Mononuclear cell (primary cell): Measurements from ENCODE around the gene TMEM106C. TPM values are rescaled to one million over a fixed set of nuclear protein-coding genes. Genes with fewer than 3 reads are reported as not detected.
"Not testable (repeated sequence)": the region's sequence is repeated elsewhere in the genome, so short reads cannot be mapped to it uniquely, and the experiment has no call there.

Source experiments
- H3K27me3 ChIP-seq: 2 replicates; pipeline ENCODE4 v1.6.0; 2011; ENCODE audit warnings: low read length, control low read depth; ENCODE audit not compliant: insufficient read depth
- H3K4me1 ChIP-seq: 2 replicates; pipeline ENCODE4 v1.5.1; 2011; ENCODE audit warnings: mild to moderate bottlenecking, low read length, control low read depth; ENCODE audit not compliant: insufficient read depth
- H3K4me3 ChIP-seq: 2 replicates; pipeline ENCODE4 v1.5.1; 2011; ENCODE audit warnings: mild to moderate bottlenecking, low read length, moderate library complexity
- H3K9me3 ChIP-seq: 2 replicates; pipeline ENCODE4 v1.5.1; 2011; ENCODE audit warnings: low read depth, mild to moderate bottlenecking, control low read depth, low read length
- total RNA-seq: library from RNA; depleted of rRNA; stranded (reverse); fragments of >200 nt; gene quantifications from one replicate; pipeline ENCODE4 v1.2.3, GENCODE V29; 2012

Gene TMEM106C
- total RNA-seq, 1 donor: 17.3 TPM

DNA sequence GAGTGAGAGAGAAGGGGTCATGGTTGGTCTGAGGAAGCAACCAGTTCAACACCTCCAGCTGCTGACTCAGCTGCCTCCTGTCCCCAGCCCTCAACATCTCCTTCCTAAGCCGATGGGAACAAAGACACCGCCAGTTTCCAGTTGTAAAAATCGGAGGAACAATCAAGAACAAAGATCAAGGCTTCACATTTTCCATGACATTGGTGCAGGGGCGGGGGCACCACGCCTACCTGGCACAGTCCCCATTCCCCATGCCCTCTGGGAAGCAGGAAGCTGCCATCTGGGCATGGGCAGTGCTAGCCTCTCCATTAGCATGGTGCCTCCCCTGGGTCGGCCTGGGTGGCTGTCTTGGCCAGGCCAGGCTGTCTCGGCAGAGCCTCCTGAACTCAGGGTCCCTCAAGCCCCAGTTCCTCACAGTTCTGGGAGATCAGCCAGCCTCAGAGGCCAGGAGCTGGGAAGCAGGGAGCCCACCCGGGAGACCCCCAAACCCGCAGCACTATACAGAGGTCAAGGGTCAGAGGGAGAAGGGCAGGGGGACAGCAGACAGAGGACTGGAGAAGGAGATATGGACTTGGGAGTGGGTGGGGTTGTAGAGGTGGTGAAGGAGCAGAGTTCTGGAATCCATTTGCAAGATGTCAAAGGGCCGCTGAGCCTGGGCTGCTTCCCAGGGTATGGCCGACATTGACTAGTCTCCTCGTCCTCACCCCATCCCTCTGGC is 19.6 kb upstream of the TMEM106C start:
- H3K4me3 ChIP-seq: no peak overlapping the region
- H3K9me3 ChIP-seq: no peaks in the 10 kb centered on the region
- peaks cover 12% of the 10 kb centered on the region for H3K4me1 ChIP-seq
- H3K27me3 ChIP-seq: no peaks in the 10 kb centered on the region

DNA sequence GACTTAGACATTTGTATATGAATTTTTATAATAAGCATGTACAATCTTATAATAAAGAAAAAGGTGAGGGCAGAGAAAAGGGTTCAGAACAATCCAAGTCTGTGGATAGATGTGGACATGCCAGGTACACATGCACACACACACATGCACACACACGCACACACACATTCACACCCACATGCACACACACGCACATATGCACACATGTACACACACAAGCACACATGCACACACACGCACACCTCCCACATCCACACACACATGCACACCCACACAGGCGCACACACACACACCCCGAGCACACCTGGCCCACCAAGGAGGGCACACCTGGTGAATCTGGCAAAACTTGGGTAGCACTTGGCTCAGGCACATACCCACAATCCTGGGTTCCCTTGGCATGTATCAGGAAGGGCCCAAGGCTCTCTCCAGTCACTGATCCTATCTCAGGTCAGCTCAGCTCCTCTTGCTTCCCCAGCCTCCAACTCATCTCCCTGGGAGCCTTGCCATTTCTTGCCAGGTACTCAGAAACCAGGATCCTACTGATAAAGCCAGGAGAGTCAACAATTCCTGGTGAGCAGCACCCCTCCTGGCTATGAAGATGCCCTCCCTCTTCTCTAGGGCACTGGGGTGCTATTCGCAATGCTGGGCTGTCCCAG is 18.6 kb upstream of the TMEM106C start:
- no peaks in the 10 kb centered on the region for H3K27me3 ChIP-seq
- H3K9me3 ChIP-seq: no peaks in the 10 kb centered on the region
- H3K4me3 ChIP-seq: no peak overlapping the region
- H3K4me1 ChIP-seq: peaks cover 12% of the 10 kb centered on the region

DNA sequence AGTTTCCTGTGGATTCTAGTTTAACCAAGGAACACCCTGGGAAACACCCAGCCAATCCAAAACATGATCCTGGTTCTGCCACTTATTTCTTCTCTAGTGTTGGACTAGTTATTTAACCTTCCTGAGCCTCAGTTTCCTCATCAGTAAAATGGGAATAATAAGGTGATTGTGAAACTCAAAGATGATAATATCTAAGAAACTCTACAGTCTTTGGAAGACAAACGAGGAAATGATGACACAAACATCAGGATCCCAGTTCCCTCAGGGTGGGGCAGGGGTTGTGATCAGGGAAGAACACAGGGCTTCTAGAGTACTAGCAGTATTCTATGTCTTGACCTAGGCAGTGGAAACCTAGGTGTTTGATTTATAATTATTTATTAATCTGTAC is 18.1 kb upstream of the TMEM106C start:
- peaks cover 12% of the 10 kb centered on the region for H3K4me1 ChIP-seq
- no peak overlapping the region for H3K4me3 ChIP-seq
- no peaks in the 10 kb centered on the region for H3K27me3 ChIP-seq
- no peaks in the 10 kb centered on the region for H3K9me3 ChIP-seq

DNA sequence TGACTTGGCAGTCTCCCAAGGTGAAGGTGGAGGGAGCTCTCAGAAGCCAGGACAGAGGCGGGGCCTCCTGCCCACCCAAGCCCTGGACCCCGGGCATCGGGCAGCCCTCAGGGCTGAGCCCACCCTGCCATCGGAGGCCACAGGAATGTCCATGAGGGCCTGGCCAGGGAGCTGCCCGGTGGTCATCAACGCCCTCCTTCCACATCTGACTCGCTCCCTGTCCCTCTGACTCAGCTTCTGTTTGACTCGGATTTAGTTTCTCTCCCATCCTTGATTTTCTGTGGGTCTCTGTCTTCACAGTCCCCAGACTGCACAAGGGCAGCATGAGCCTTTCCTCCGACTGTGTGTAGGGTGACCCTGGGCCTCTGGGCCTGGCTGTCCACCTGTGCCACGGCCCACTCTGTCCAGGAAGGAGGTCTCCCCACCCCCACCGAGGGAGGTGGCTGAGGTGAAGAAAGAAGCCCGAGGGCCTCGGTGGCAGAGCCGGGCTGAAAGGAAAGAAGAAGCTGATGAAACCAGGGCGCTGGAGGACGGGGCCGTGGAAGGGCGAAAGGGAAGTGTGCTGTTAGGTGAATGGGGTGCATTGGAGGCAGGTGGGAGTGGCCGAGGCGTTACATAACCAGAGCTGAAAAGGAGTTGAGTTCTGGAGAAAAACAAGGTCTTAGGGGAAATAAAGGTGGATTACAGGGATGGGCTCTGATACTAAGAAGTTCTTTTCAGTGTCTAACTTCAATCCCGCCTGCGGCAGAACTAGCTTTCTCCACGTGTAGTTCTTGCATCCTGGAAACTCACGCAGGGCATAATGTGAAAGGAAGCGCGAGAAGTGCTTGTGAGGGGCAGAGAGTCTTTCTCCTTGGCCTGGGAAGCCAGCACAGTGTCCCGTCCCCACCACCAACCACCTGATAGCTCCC is 16.7 kb upstream of the TMEM106C start:
- H3K4me1 ChIP-seq: peaks cover 12% of the 10 kb centered on the region
- no peak overlapping the region for H3K4me3 ChIP-seq
- H3K9me3 ChIP-seq: no peaks in the 10 kb centered on the region
- H3K27me3 ChIP-seq: no peaks in the 10 kb centered on the region

GRCh38 chr12:47947341-47947740 is 16.1 kb upstream of the TMEM106C start:
- Histone ChIP-seq H3K4me1 (peaks cover 12% of the 10 kb centered on the region), H3K9me3 (no peaks in the 10 kb centered on the region), H3K27me3 (no peaks in the 10 kb centered on the region), H3K4me3 (no peak overlapping the region)

GRCh38 chr12:47949441-47950341 is 13.7 kb upstream of the TMEM106C start:
- Histone ChIP-seq H3K9me3 (no peaks in the 10 kb centered on the region), H3K4me1 (peaks cover 12% of the 10 kb centered on the region), H3K4me3 (no peak overlapping the region), H3K27me3 (no peaks in the 10 kb centered on the region)

- Histone ChIP-seq H3K9me3 (no peaks in the 10 kb centered on the region), H3K4me3 (no peak overlapping the region), H3K4me1 (peaks cover 12% of the 10 kb centered on the region), H3K27me3 (no peaks in the 10 kb centered on the region)
Observed at GRCh38 chr12:47950856-47951468, 12.4 kb upstream of the TMEM106C start.

GRCh38 chr12:47954058-47954457 is 9.3 kb upstream of the TMEM106C start:
- no peaks in the 10 kb centered on the region for H3K9me3 ChIP-seq
- no peaks in the 10 kb centered on the region for H3K4me1 ChIP-seq
- H3K27me3 ChIP-seq: no peaks in the 10 kb centered on the region

DNA sequence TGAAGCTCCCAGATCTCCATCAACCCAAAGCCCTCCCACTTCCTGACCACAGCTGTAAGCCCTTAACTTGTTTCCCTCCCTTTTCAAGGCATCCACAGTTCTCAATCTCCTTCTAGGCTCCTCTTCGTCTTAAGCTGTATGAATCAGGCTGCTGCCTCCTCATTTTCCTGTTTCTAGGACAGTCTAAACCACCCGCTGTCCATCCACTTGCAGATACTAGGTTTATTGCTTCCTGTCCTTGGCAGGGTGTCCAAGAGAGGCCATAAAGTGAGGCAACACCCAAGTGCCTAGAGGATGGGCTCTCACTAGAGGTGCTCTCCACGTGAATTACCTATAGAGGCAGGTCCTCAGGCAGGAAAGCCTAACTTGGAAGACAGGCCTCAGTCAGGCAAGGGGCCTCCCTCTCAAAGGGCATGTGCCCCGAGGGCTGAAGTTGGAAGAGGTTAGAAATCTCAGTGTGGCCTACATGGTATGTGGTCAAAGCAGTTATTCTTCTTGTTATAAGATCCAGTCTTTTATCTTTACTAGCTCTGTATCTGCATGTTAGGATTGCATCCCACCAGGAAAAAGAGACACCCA is 8.8 kb upstream of the TMEM106C start:
- H3K27me3 ChIP-seq: no peaks in the 10 kb centered on the region
- no peak overlapping the region for H3K4me3 ChIP-seq
- H3K9me3 ChIP-seq: no peaks in the 10 kb centered on the region
- H3K4me1 ChIP-seq: no peaks in the 10 kb centered on the region

More at GRCh38 chr12:47954058-47954457, 9.3 kb upstream of the TMEM106C start:
- H3K4me3 ChIP-seq: no peak overlapping the region

DNA sequence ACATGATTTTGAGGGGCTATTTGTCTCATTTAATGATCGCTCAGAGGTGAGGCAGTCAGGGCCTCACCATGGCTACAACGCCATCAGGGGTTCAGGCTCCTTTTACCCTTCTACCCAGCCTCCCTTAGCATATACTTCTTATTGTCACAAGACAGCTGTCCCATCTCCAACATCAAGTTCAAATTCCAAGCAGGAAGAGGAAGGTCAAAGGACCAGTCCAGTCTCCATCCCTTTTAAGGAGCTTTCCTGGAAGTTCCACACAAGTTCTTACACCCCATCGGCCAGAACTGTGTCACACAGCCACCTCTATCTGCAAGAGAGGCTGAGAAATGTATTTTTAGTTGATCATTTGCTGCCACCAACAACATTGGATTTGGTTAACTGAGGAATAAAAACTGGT is 8.3 kb upstream of the TMEM106C start:
- Histone ChIP-seq H3K9me3 (no peaks in the 10 kb centered on the region), H3K4me1 (no peaks in the 10 kb centered on the region), H3K27me3 (no peaks in the 10 kb centered on the region), H3K4me3 (no peak overlapping the region)

- not testable (repeated sequence) for H3K4me3 ChIP-seq, H3K4me1 ChIP-seq, H3K27me3 ChIP-seq, H3K9me3 ChIP-seq
Observed at GRCh38 chr12:47957671-47958070, 5.7 kb upstream of the TMEM106C start.

DNA sequence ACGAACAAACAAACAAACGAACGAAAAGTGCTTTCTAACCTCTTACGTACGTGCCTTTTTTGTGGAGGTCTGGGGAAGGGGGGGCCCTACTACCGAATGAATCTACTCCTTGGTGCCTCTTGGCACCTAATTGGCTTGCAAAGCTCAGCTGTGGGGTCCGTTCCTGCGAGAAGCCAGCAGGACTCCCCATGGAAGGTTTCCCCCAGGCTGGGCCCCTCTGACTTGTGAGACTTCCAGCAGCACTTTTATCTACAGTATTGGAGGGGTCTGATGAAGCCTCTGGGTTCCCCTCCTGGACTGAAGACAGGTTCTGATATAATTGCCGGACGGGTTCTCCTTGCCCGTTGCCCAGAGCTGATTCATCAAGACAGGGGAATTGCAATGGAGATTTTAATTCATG is 1.2 kb upstream of the TMEM106C start:
- peaks cover 10% of the 10 kb centered on the region for H3K4me1 ChIP-seq
- no peak overlapping the region for H3K4me3 ChIP-seq
- no peaks in the 10 kb centered on the region for H3K9me3 ChIP-seq
- H3K27me3 ChIP-seq: peaks cover 2% of the 10 kb centered on the region

DNA sequence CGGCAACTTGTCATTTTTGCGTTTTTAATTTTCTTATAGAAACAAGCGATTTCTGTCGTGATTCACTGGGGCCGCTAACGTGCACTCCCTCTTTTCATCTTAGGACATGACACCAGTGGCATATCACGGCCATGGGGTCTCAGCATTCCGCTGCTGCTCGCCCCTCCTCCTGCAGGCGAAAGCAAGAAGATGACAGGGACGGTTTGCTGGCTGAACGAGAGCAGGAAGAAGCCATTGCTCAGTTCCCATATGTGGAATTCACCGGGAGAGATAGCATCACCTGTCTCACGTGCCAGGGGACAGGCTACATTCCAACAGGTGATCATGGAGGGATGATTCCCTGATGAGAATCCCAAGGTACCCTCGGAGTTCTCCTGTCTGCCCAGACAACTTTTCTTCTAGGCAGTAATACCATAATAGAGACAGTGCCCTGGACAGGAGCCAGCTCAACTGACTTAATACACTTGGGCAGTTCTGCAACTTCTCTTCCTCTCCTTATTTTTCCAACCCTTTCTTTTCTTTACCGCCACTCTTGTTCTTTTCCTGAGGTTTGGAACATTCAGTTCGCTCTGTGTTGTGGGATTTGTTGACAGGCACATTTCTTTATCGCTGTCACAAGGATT is 821 bp downstream of the TMEM106C start:
- Histone ChIP-seq H3K9me3 (no peaks in the 10 kb centered on the region), H3K4me3 (peak overlapping the region; percentile 87), H3K4me1 (peaks cover 10% of the 10 kb centered on the region)

More for the DNA sequence above, 821 bp downstream of the TMEM106C start:
- peaks cover 2% of the 10 kb centered on the region for H3K27me3 ChIP-seq
